DOHH2 (cell line): ENCODE results near the gene MTOR.

Experiments used
- H3F3A ChIP-seq: fragments of 200-600 bp; sonication (generic), shearing (Covaris generic); 2 replicates; pipeline ENCODE4 v1.6.0; 2016; ENCODE audit warnings: antibody characterized with exemption, mild to moderate bottlenecking; ENCODE audit not compliant: control insufficient read depth, insufficient read depth
- H3K27ac ChIP-seq: fragments of 200-600 bp; sonication (generic); 2 replicates; pipeline ENCODE4 v1.5.1; 2014; ENCODE audit warnings: low read depth, mild to moderate bottlenecking, low read length, moderate library complexity
- H3K27me3 ChIP-seq: fragments of 200-600 bp; sonication (generic); 2 replicates; pipeline ENCODE4 v1.6.1; 2014; ENCODE audit warnings: mild to moderate bottlenecking, low read length, mixed read lengths; ENCODE audit not compliant: control insufficient read depth
- H3K36me3 ChIP-seq: fragments of 200-600 bp; sonication (generic); 2 replicates; pipeline ENCODE4 v1.6.1; 2014; ENCODE audit warnings: mild to moderate bottlenecking, low read length, moderate library complexity, mixed read lengths; ENCODE audit not compliant: control insufficient read depth
- H3K4me1 ChIP-seq: fragments of 200-600 bp; sonication (generic); 2 replicates; pipeline ENCODE4 v1.6.1; 2014; ENCODE audit warnings: mild to moderate bottlenecking, low read length, mixed read lengths; ENCODE audit not compliant: control insufficient read depth
- H3K4me2 ChIP-seq: fragments of 200-600 bp; sonication (generic); 2 replicates; pipeline ENCODE4 v1.6.0; 2014; ENCODE audit warnings: mild to moderate bottlenecking, low read length, moderate library complexity
- H3K4me3 ChIP-seq: fragments of 200-600 bp; sonication (generic); 2 replicates; pipeline ENCODE4 v1.5.1; 2014; ENCODE audit warnings: mild to moderate bottlenecking, low read length, mixed read lengths
- H3K79me2 ChIP-seq: fragments of 200-600 bp; sonication (generic); 2 replicates; pipeline ENCODE4 v1.6.1; 2014; ENCODE audit warnings: mild to moderate bottlenecking, low read length, mixed read lengths; ENCODE audit not compliant: control insufficient read depth
- H3K9me2 ChIP-seq: fragments of 200-600 bp; sonication (generic); replicated peaks from 2 replicates; pipeline ENCODE4 v1.6.1; 2014; ENCODE audit warnings: mild to moderate bottlenecking, low read length, mixed read lengths; ENCODE audit not compliant: control insufficient read depth
- H3K9me3 ChIP-seq: fragments of 200-600 bp; sonication (generic); 2 replicates; pipeline ENCODE4 v1.6.1; 2014; ENCODE audit warnings: antibody characterized with exemption, low read length, mixed read lengths; ENCODE audit not compliant: control insufficient read depth, insufficient read depth
- H4K20me1 ChIP-seq: fragments of 200-600 bp; sonication (generic); 2 replicates; pipeline ENCODE4 v1.6.0; 2014; ENCODE audit warnings: low read depth, mild to moderate bottlenecking, antibody characterized with exemption, low read length, moderate library complexity; ENCODE audit not compliant: control insufficient read depth, insufficient read depth
- CTCF ChIP-seq: fragments of 200-600 bp; sonication (generic); IDR thresholded peaks from one replicate; pipeline ENCODE4 v1.5.1; 2014; ENCODE audit warnings: antibody characterized with exemption, mild to moderate bottlenecking, low read depth, low read length; ENCODE audit not compliant: poor library complexity, severe bottlenecking
- EZH2phosphoT487 ChIP-seq: fragments of 200-600 bp; sonication (generic); IDR thresholded peaks from 2 replicates; pipeline ENCODE4 v1.6.1; 2017; ENCODE audit warnings: borderline replicate concordance, mild to moderate bottlenecking, antibody characterized with exemption, low read length, moderate library complexity, mixed read lengths

Gene MTOR

GRCh38 chr1:11131816-11132215, 130.5 kb downstream of the MTOR start:
- Histone ChIP-seq H3K4me1 (no peaks in the 10 kb centered on the region), H4K20me1 (no peaks in the 10 kb centered on the region), H3K4me3 (no peak overlapping the region), H3K4me2 (no peak overlapping the region), H3K36me3 (peaks cover 72% of the 10 kb centered on the region), H3K27ac (no peak overlapping the region), H3K9me2 (no peaks in the 10 kb centered on the region), H3K9me3 (no peaks in the 10 kb centered on the region), H3K27me3 (no peaks in the 10 kb centered on the region), H3K79me2 (no peaks in the 10 kb centered on the region), H3F3A (no peaks in the 10 kb centered on the region)
- no peak for TF ChIP-seq CTCF
- TF ChIP-seq EZH2phosphoT487 = no peak

GRCh38 chr1:11130406-11130805, 131.9 kb downstream of the MTOR start:
- Histone ChIP-seq H4K20me1 (no peaks in the 10 kb centered on the region), H3K9me2 (no peaks in the 10 kb centered on the region), H3K79me2 (no peaks in the 10 kb centered on the region), H3K9me3 (no peaks in the 10 kb centered on the region), H3K36me3 (peaks cover 78% of the 10 kb centered on the region), H3K27ac (no peak overlapping the region), H3F3A (no peaks in the 10 kb centered on the region), H3K4me3 (no peak overlapping the region), H3K27me3 (no peaks in the 10 kb centered on the region), H3K4me2 (no peak overlapping the region), H3K4me1 (no peaks in the 10 kb centered on the region)
- TF ChIP-seq EZH2phosphoT487 = no peak
- TF ChIP-seq CTCF = no peak

GRCh38 chr1:11129649-11130390, 132.5 kb downstream of the MTOR start:
- TF ChIP-seq CTCF (no peak), EZH2phosphoT487 (no peak)
- Histone ChIP-seq H4K20me1 (no peaks in the 10 kb centered on the region), H3K9me3 (no peaks in the 10 kb centered on the region), H3F3A (no peaks in the 10 kb centered on the region), H3K79me2 (no peaks in the 10 kb centered on the region), H3K4me1 (no peaks in the 10 kb centered on the region), H3K9me2 (no peaks in the 10 kb centered on the region), H3K4me2 (no peak overlapping the region), H3K27me3 (no peaks in the 10 kb centered on the region), H3K36me3 (peaks cover 84% of the 10 kb centered on the region), H3K4me3 (no peak overlapping the region), H3K27ac (no peak overlapping the region)
